ENCODE data around the gene NEK2. TPM values are rescaled to one million over a fixed set of nuclear protein-coding genes. Genes with fewer than 3 reads are reported as not detected.

The NEK2 gene
- total RNA-seq, 1 donor from 2014 or later: 7.7 TPM

DNA sequence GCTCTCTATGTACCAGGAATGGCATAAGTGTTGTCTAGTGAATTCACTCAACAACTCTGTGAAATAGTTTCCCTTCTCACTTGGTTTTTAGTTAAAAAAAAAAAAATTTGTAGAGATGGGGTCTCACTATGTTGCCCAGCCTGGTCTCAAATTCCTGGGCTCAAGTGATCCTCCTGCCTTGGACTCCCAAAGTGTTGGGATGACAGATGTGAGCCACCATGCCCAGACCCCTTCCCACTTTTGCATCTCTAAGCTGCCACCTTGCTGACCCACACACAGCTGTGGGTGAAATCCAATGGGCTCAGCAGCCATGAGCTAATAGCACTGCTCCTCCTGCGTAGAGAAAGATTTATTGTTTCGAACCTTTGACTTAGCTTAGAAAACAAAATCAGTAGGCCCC lies 33.5 kb downstream of the NEK2 start:
- no peaks in the 10 kb centered on the region for H3K36me3 Mint-ChIP-seq

GRCh38 chr1:211641044-211641800 lies 34.2 kb downstream of the NEK2 start:
- Mint-ChIP-seq H3K4me3 (no peak overlapping the region), H3K36me3 (no peaks in the 10 kb centered on the region), H3K9me3 (no peaks in the 10 kb centered on the region), H3K4me1 (peaks cover 20% of the 10 kb centered on the region), H3K27me3 (ENCODE audit: low read depth) (no peaks in the 10 kb centered on the region), H3K27ac (no peak overlapping the region)
- DNase-seq (ENCODE audit: low spot score in 2 of 2, unreplicated experiment in 2 of 2): no peak
- TF ChIP-seq, protein P1, sequence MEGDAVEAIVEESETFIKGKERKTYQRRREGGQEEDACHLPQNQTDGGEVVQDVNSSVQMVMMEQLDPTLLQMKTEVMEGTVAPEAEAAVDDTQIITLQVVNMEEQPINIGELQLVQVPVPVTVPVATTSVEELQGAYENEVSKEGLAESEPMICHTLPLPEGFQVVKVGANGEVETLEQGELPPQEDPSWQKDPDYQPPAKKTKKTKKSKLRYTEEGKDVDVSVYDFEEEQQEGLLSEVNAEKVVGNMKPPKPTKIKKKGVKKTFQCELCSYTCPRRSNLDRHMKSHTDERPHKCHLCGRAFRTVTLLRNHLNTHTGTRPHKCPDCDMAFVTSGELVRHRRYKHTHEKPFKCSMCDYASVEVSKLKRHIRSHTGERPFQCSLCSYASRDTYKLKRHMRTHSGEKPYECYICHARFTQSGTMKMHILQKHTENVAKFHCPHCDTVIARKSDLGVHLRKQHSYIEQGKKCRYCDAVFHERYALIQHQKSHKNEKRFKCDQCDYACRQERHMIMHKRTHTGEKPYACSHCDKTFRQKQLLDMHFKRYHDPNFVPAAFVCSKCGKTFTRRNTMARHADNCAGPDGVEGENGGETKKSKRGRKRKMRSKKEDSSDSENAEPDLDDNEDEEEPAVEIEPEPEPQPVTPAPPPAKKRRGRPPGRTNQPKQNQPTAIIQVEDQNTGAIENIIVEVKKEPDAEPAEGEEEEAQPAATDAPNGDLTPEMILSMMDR (IDR thresholded peaks at IDR 0.05; ENCODE audit: unreplicated experiment): no peak

More for the DNA sequence above, 33.5 kb downstream of the NEK2 start:
- H3K27ac Mint-ChIP-seq: no peak overlapping the region
- no peak for DNase-seq (ENCODE audit: low spot score in 2 of 2, unreplicated experiment in 2 of 2)
- H3K9me3 Mint-ChIP-seq: no peaks in the 10 kb centered on the region
- TF ChIP-seq, protein P1 (IDR thresholded peaks at IDR 0.05; ENCODE audit: unreplicated experiment): no peak
- H3K4me1 Mint-ChIP-seq: peaks cover 20% of the 10 kb centered on the region
- no peaks in the 10 kb centered on the region for H3K27me3 Mint-ChIP-seq (ENCODE audit: low read depth)
- H3K4me3 Mint-ChIP-seq: no peak overlapping the region

- H3K4me3 Mint-ChIP-seq: no peak overlapping the region
- peak overlapping the region; percentile 60 for H3K27ac Mint-ChIP-seq
- H3K9me3 Mint-ChIP-seq: no peaks in the 10 kb centered on the region
- no peak for DNase-seq (ENCODE audit: low spot score in 2 of 2, unreplicated experiment in 2 of 2)
- H3K4me1 Mint-ChIP-seq: peaks cover 20% of the 10 kb centered on the region
- no peaks in the 10 kb centered on the region for H3K27me3 Mint-ChIP-seq (ENCODE audit: low read depth)
- TF ChIP-seq, protein P1 (IDR thresholded peaks at IDR 0.05; ENCODE audit: unreplicated experiment): no peak
- no peaks in the 10 kb centered on the region for H3K36me3 Mint-ChIP-seq
Measured at GRCh38 chr1:211640301-211640630, 35.2 kb downstream of the NEK2 start.

DNA sequence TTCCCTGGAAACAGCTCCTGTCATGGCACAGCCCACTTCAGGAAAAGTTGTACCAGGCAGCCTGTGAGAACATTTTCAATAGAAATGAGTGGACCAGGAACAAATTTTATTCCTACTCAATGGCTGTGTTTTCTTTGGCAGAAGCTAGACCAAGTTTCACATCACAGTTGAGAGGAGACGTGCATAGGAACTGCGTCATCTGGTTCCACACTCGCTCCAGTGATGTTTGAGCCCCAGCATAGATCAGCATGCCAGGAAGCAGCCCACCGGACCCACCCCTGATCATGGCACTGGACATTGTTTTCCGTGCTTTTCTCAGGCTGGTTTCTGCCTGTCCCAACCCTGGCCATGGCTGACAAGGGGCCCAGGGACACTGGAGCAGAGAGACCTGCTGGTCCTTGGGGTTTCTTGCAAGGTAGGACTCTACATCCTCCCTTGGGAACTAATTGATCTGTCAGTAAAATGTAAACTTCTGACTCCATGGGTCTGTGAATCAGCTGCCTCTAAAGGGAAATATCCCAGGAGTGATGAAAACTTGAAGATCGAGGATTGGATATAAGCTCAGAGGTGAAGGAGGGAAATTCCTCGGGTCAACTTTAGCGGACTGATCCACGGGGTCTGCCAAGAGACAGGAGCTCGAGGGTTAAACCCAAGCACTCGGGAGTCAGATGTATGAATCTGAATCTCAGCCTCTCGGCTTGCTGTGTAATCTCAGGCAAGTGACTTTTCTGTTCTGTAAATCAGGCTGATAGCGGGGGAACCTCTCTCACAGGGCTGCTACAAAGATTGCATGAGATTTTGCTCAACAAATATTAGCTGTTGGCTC lies 35.7 kb downstream of the NEK2 start:
- Mint-ChIP-seq H3K4me3 (no peak overlapping the region), H3K27ac (peak overlapping the region; percentile 60), H3K9me3 (no peaks in the 10 kb centered on the region), H3K36me3 (no peaks in the 10 kb centered on the region), H3K4me1 (peaks cover 20% of the 10 kb centered on the region), H3K27me3 (ENCODE audit: low read depth) (no peaks in the 10 kb centered on the region)
- TF ChIP-seq, protein P1 (IDR thresholded peaks at IDR 0.05; ENCODE audit: unreplicated experiment): no peak
- no peak for DNase-seq (ENCODE audit: low spot score in 2 of 2, unreplicated experiment in 2 of 2)

GRCh38 chr1:211638689-211639101 lies 36.7 kb downstream of the NEK2 start:
- Mint-ChIP-seq H3K4me3 (no peak overlapping the region), H3K4me1 (peaks cover 17% of the 10 kb centered on the region), H3K36me3 (no peaks in the 10 kb centered on the region), H3K27ac (no peak overlapping the region), H3K9me3 (no peaks in the 10 kb centered on the region), H3K27me3 (ENCODE audit: low read depth) (no peaks in the 10 kb centered on the region)
- DNase-seq (ENCODE audit: low spot score in 2 of 2, unreplicated experiment in 2 of 2): peak in 1 of 2 experiments; percentile 1
- TF ChIP-seq, protein P1 (IDR thresholded peaks at IDR 0.05; ENCODE audit: unreplicated experiment): no peak

Data from mesothelial cell of epicardium (in vitro differentiated cells).